ENCODE results near the gene C2orf76.
"Not testable (repeated sequence)": the region's sequence is repeated elsewhere in the genome, so short reads cannot be mapped to it uniquely, and the experiment has no call there.

C2orf76 gene

DNA sequence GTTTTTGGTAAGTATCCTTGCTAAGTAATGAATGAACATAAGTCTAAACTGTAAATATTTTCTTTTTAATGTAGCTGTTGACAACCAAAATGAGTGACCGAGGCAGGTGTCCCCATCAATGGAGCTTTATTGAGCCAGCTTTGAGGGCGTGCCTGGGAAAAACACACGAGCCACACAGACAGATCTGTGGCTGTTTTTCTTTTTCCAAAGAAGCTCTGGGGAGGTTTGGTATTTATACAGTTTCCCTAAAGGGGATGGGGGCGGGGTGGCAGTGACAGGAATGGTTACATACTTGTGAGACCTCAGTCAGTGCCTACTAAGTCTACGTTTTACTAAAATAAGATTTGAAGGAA is 11.3 kb upstream of the C2orf76 start:
- in situ Hi-C loops (cut with HindIII; ENCODE audit: low sequenced_read_pairs): no loop called here

- in situ Hi-C loops (cut with HindIII; ENCODE audit: low sequenced_read_pairs): no loop called here
Measured at GRCh38 chr2:119377294-119377992, 10.8 kb upstream of the C2orf76 start.

- in situ Hi-C loops (cut with HindIII; ENCODE audit: low sequenced_read_pairs): no loop called here
Measured at GRCh38 chr2:119376810-119377209, 10.2 kb upstream of the C2orf76 start.

DNA sequence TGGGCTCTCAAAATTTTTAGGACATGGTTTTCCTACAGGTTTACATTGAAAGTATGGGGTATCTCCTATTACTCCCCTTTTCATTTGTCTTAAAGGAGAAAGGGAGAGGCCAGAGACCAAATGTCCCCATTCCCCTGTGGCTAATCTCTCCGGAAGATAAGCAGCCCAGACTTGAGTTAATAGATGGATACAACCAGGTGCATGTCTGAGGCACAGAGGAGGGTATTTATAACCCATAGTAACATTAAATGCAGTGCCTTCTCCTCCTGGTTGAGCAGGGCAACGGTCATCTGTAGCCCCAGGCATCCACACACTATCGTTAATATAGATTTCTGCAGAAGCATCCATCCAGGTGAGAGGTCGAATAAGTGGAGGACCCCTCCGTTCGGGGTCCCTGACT is 9.8 kb upstream of the C2orf76 start:
- in situ Hi-C loops (cut with HindIII; ENCODE audit: low sequenced_read_pairs): not testable (repeated sequence)

- in situ Hi-C loops (cut with HindIII; ENCODE audit: low sequenced_read_pairs): not testable (repeated sequence)
Measured at GRCh38 chr2:119373907-119374745, 7.5 kb upstream of the C2orf76 start.

DNA sequence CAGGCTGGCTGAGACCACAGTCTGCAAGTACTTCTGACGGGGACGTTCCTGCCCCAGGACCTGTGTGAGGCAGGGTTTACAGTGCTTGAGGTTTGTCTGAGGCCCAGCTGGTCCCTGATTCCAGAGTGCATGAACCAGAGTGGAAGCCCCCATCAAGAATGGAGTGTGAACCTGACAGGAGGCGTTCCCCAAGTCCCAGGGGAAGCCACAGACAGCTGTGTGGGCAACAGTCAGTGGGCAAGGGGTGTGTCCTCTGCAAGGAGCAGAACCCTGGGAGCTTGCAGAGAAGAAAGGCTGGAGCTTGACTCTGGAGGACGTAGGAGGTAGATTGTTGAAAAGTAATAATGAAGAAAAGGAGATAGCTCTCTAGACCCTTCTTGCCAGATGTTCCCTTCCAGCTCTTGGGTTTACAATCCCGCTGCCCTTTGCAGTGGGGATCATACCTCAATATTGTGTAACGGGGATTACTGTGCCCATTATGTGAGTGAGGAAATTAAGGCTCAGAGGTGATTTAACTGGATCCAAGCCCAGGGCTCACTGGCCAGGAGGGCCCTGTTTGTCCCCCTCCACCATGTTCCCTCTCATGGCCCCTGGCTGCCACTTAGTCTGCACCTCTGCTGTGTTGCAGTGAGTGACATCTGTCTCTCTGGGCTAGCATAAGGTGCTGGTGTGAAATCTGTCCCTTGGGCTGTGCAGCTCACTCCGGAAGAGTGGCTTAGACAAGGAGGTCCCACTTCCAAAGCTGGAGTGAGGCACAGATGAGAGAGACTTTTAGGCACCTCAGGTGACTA is 6.3 kb upstream of the C2orf76 start:
- in situ Hi-C loops (cut with HindIII; ENCODE audit: low sequenced_read_pairs): no loop called here

DNA sequence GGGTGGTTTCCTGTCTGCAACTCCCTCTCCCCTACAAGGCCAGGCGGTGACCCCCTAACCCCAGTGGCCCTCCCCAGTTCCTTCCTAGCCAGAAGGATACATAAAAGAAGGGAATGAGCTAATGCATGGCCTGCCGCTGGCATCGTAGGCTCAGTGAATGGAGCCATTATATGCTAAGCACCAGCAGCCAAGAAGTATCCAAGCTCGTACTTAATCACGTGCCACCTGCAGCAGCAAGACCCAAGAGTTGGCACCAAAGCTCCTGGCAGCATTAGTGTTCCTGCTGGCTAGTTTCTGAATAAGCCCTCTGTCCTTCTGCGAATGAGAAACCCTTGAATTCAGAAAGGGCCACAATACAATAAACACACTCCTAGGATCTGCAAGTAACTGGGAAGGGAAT is 4.5 kb upstream of the C2orf76 start:
- in situ Hi-C loops (cut with HindIII; ENCODE audit: low sequenced_read_pairs): no loop called here

GRCh38 chr2:119369845-119370244 is 3.2 kb upstream of the C2orf76 start:
- in situ Hi-C loops (cut with HindIII; ENCODE audit: low sequenced_read_pairs): no loop called here

- in situ Hi-C loops (cut with HindIII; ENCODE audit: low sequenced_read_pairs): no loop called here
Measured at GRCh38 chr2:119367472-119368099, 952 bp upstream of the C2orf76 start.

GRCh38 chr2:119366161-119366648 is 429 bp downstream of the C2orf76 start:
- in situ Hi-C loops (cut with HindIII; ENCODE audit: low sequenced_read_pairs): no loop called here

GRCh38 chr2:119365436-119365835 is 1.2 kb downstream of the C2orf76 start:
- in situ Hi-C loops (cut with HindIII; ENCODE audit: low sequenced_read_pairs): no loop called here

DNA sequence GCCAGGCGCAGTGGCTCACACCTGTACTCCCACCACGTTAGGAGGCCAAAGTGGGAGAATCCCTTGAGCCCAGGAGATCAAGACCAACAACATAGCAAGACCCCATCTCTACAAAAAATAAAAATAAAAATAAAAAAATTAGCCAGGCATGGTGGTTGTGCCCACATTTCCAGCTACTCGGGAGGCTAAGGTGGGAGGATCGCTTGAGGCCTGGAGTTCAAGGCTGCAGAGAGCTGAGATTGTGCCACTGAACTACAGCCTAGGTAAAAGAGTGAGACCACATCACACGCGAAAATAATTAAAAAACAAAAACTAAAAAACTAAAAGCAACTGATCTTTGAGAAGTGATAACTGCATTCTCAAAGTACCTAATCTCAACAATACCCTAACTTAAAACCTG is 1.8 kb downstream of the C2orf76 start:
- in situ Hi-C loops (cut with HindIII; ENCODE audit: low sequenced_read_pairs): no loop called here

DNA sequence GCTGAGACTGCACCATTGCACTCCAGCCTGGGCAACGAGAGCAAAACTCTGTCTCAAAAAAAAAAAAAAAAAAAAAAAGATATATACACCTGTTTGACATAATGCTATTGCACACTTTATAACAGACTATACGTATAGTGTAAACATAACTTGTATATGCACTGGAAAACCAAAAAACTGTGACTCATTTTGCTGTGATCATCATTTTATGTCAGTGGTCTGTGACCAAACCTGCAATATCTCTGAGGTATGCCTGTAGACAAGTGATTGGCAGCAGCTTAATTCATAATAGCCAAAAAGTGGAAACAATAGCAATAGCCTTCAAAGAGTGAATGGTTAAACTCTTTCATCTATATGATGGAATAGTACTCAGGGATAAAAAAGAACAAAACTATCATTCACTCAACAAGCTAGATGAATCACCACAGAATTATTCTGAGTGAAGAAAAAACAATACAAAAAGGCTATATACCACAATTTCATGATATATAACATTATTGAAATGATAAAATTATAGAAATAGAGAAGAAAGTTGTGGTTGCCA is 6.1 kb downstream of the C2orf76 start:
- in situ Hi-C loops (cut with HindIII; ENCODE audit: low sequenced_read_pairs): no loop called here

GRCh38 chr2:119359774-119360173 is 6.9 kb downstream of the C2orf76 start:
- in situ Hi-C loops (cut with HindIII; ENCODE audit: low sequenced_read_pairs): no loop called here

DNA sequence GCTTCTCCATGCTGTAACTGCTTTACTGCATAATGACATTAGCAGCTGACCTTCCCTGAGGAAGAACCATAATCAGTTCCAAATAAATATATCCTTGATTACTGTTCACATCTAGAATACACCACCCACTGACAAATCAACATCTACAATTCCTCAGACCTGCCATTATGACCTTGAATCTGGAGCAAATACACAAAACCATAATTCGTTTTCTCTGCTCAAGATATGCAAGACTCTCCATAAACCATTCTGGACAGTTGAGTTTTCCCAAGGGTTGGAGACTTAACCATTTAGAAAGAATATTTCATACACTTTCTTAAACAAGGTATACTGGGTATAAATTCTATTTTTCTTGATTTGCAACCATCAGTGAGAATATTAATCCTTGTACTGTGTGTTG is 11.8 kb downstream of the C2orf76 start:
- in situ Hi-C loops (cut with HindIII; ENCODE audit: low sequenced_read_pairs): no loop called here

- in situ Hi-C loops (cut with HindIII; ENCODE audit: low sequenced_read_pairs): no loop called here
Measured at GRCh38 chr2:119352357-119352756, 14.3 kb downstream of the C2orf76 start.

GRCh38 chr2:119350311-119350998 is 16.2 kb downstream of the C2orf76 start:
- in situ Hi-C loops (cut with HindIII; ENCODE audit: low sequenced_read_pairs): no loop called here

GRCh38 chr2:119349289-119349688 is 17.3 kb downstream of the C2orf76 start:
- in situ Hi-C loops (cut with HindIII; ENCODE audit: low sequenced_read_pairs): no loop called here

DNA sequence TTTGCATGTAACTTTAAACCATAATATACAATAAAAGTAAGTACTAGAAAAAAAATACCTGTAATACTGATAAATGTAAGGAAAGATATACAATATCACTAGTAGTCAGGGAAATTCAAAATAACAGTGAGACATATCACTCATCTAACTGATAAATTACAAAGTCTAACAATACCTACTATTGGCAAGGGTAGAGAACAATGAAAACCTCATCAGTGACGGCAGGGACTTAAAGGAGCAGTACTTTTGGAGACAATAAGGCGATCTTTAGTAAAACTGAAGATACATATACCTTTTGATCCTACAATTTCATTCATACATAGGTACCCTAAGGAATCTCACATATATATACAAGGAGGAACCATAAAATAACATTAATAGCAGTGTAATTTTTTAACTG is 24.9 kb downstream of the C2orf76 start:
- in situ Hi-C loops (cut with HindIII; ENCODE audit: low sequenced_read_pairs): no loop called here

- in situ Hi-C loops (cut with HindIII; ENCODE audit: low sequenced_read_pairs): no loop called here
Measured at GRCh38 chr2:119339562-119339923, 27.1 kb downstream of the C2orf76 start.
